Stimulated activated CD8-positive, alpha-beta memory T cell treated with anti-CD3 and anti-CD28 coated beads, Interleukin-7, amount 100 ng/mL, for 24 hours (primary cell): ENCODE results near the gene PALD1.

ENCODE experiments used
- DNase-seq: peaks from one replicate; pipeline ENCODE4 v3.0.0-alpha.2; 2020; ENCODE audit warnings: low read depth

PALD1 gene

GRCh38 chr10:70557086-70557845 is 78.7 kb downstream of the PALD1 start:
- DNase-seq = no peak

- DNase-seq = no peak
These were observed 79.3 kb downstream of the PALD1 start for GRCh38 chr10:70557876-70558275.

- DNase-seq = no peak
These were observed 79.7 kb downstream of the PALD1 start for GRCh38 chr10:70558295-70558694.

GRCh38 chr10:70558871-70559810 is 80.6 kb downstream of the PALD1 start:
- DNase-seq = peak; percentile 63

GRCh38 chr10:70559861-70560260 is 81.3 kb downstream of the PALD1 start:
- DNase-seq = no peak

GRCh38 chr10:70560511-70560941 is 82.0 kb downstream of the PALD1 start:
- no peak for DNase-seq

- DNase-seq = no peak
These were observed 82.5 kb downstream of the PALD1 start for GRCh38 chr10:70561070-70561469.

GRCh38 chr10:70561558-70561957 is 83.0 kb downstream of the PALD1 start:
- no peak for DNase-seq

- no peak for DNase-seq
These were observed 83.6 kb downstream of the PALD1 start for GRCh38 chr10:70562036-70562755.

GRCh38 chr10:70563230-70563629 is 84.7 kb downstream of the PALD1 start:
- DNase-seq = no peak

- no peak for DNase-seq
These were observed 85.7 kb downstream of the PALD1 start for GRCh38 chr10:70564113-70564725.

GRCh38 chr10:70564901-70565351 is 86.4 kb downstream of the PALD1 start:
- DNase-seq = no peak

- DNase-seq = no peak
These were observed 87.3 kb downstream of the PALD1 start for GRCh38 chr10:70565556-70566514.

GRCh38 chr10:70566515-70567290 is 88.1 kb downstream of the PALD1 start:
- DNase-seq = no peak

- no peak for DNase-seq
These were observed 89.0 kb downstream of the PALD1 start for GRCh38 chr10:70567603-70568002.

- no peak for DNase-seq
These were observed 89.5 kb downstream of the PALD1 start for GRCh38 chr10:70568113-70568512.

- DNase-seq = no peak
These were observed 90.4 kb downstream of the PALD1 start for GRCh38 chr10:70568781-70569495.

GRCh38 chr10:70571236-70571635 is 92.7 kb downstream of the PALD1 start:
- no peak for DNase-seq
